IPS-11a (cell line): ENCODE results near the gene MEIOB.
"Not testable (repeated sequence)": the region's sequence is repeated elsewhere in the genome, so short reads cannot be mapped to it uniquely, and the experiment has no call there.

ENCODE experiments used
- H3K4me3 ChIP-seq: one replicate; pipeline ENCODE4 v1.5.1; 2013; ENCODE audit warnings: low read depth, low read length, control low read depth

MEIOB gene

GRCh38 chr16:1879477-1879876 is 7.5 kb upstream of the MEIOB start:
- H3K4me3 ChIP-seq = no peak overlapping the region

- no peak overlapping the region for H3K4me3 ChIP-seq
Observed at GRCh38 chr16:1878256-1878655, 6.3 kb upstream of the MEIOB start.

GRCh38 chr16:1877804-1878203 is 5.8 kb upstream of the MEIOB start:
- H3K4me3 ChIP-seq = no peak overlapping the region

- H3K4me3 ChIP-seq = no peak overlapping the region
Observed at GRCh38 chr16:1877089-1877488, 5.1 kb upstream of the MEIOB start.

GRCh38 chr16:1876468-1876867 is 4.5 kb upstream of the MEIOB start:
- H3K4me3 ChIP-seq = no peak overlapping the region

- H3K4me3 ChIP-seq = not testable (repeated sequence)
Observed at GRCh38 chr16:1876066-1876465, 4.1 kb upstream of the MEIOB start.

- no peak overlapping the region for H3K4me3 ChIP-seq
Observed at GRCh38 chr16:1874854-1875253, 2.9 kb upstream of the MEIOB start.

GRCh38 chr16:1870365-1871082 is 1.4 kb downstream of the MEIOB start:
- no peak overlapping the region for H3K4me3 ChIP-seq

- H3K4me3 ChIP-seq = no peak overlapping the region
Observed at GRCh38 chr16:1865902-1866690, 5.9 kb downstream of the MEIOB start.

- H3K4me3 ChIP-seq = no peak overlapping the region
Observed at GRCh38 chr16:1863681-1864460, 8.1 kb downstream of the MEIOB start.

- H3K4me3 ChIP-seq = no peak overlapping the region
Observed at GRCh38 chr16:1862394-1862793, 9.6 kb downstream of the MEIOB start.

GRCh38 chr16:1861730-1862129 is 10.2 kb downstream of the MEIOB start:
- H3K4me3 ChIP-seq = no peak overlapping the region

- no peak overlapping the region for H3K4me3 ChIP-seq
Observed at GRCh38 chr16:1859650-1860049, 12.3 kb downstream of the MEIOB start.

GRCh38 chr16:1858189-1858865 is 13.6 kb downstream of the MEIOB start:
- no peak overlapping the region for H3K4me3 ChIP-seq

GRCh38 chr16:1857433-1858097 is 14.4 kb downstream of the MEIOB start:
- no peak overlapping the region for H3K4me3 ChIP-seq

GRCh38 chr16:1851793-1852192 is 20.2 kb downstream of the MEIOB start:
- H3K4me3 ChIP-seq = no peak overlapping the region

GRCh38 chr16:1850981-1851380 is 21.0 kb downstream of the MEIOB start:
- H3K4me3 ChIP-seq = no peak overlapping the region

GRCh38 chr16:1846416-1846815 is 25.5 kb downstream of the MEIOB start:
- no peak overlapping the region for H3K4me3 ChIP-seq

GRCh38 chr16:1845985-1846384 is 26.0 kb downstream of the MEIOB start:
- no peak overlapping the region for H3K4me3 ChIP-seq

GRCh38 chr16:1839554-1839953 is 32.4 kb downstream of the MEIOB start:
- H3K4me3 ChIP-seq = no peak overlapping the region

GRCh38 chr16:1834096-1834495 is 37.9 kb downstream of the MEIOB start:
- no peak overlapping the region for H3K4me3 ChIP-seq
